Astrocyte of the cerebellum (primary cell): ENCODE data around the gene STING1.
"Not testable (repeated sequence)": the region's sequence is repeated elsewhere in the genome, so short reads cannot be mapped to it uniquely, and the experiment has no call there.

Experiments used
- DNase-seq: peaks from one replicate; pipeline ENCODE4 v3.0.0-alpha.2; 2011; ENCODE audit warnings: low read depth
- H3K4me3 ChIP-seq: 2 replicates; pipeline ENCODE4 v1.5.1; 2011; ENCODE audit warnings: mild to moderate bottlenecking, low read depth, low read length, moderate library complexity
- in situ Hi-C: cut with HindIII; loops from 2 replicates; pipeline ENCODE4 v1.10.0; 2017; ENCODE audit warnings: low sequenced_read_pairs
- TF ChIP-seq, protein P1 (sequence below): IDR thresholded peaks from 2 replicates; pipeline ENCODE4 v1.5.1; 2012; ENCODE audit warnings: low read length, low read depth, moderate library complexity, mild to moderate bottlenecking; ENCODE audit errors: missing control alignments

The STING1 gene

DNA sequence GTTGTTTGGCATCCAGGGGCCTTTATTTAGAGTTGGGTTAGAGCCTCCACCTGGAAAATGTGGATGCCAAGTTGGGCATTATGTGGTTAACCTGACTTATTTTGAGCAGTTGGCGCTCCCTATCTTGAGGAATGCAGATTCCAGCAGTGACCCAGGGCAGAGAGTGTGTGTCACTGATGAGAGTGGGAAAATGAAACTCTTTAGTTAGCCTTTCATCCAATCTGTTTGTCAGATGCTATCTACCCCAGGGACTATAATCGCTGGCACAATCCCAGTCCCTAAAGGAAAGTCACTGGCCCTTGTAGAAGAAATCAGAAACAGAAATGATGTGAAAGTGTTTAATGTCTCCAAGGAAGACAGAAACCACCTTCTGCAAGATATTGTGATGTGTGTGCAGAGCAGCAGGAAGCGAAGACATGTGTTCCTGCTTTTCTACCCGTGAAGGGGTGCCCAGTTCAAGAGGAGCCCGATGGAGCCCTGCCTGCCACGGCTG is 10.2 kb upstream of the STING1 start:
- no peak for DNase-seq
- TF ChIP-seq, protein P1, sequence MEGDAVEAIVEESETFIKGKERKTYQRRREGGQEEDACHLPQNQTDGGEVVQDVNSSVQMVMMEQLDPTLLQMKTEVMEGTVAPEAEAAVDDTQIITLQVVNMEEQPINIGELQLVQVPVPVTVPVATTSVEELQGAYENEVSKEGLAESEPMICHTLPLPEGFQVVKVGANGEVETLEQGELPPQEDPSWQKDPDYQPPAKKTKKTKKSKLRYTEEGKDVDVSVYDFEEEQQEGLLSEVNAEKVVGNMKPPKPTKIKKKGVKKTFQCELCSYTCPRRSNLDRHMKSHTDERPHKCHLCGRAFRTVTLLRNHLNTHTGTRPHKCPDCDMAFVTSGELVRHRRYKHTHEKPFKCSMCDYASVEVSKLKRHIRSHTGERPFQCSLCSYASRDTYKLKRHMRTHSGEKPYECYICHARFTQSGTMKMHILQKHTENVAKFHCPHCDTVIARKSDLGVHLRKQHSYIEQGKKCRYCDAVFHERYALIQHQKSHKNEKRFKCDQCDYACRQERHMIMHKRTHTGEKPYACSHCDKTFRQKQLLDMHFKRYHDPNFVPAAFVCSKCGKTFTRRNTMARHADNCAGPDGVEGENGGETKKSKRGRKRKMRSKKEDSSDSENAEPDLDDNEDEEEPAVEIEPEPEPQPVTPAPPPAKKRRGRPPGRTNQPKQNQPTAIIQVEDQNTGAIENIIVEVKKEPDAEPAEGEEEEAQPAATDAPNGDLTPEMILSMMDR: no peak

DNA sequence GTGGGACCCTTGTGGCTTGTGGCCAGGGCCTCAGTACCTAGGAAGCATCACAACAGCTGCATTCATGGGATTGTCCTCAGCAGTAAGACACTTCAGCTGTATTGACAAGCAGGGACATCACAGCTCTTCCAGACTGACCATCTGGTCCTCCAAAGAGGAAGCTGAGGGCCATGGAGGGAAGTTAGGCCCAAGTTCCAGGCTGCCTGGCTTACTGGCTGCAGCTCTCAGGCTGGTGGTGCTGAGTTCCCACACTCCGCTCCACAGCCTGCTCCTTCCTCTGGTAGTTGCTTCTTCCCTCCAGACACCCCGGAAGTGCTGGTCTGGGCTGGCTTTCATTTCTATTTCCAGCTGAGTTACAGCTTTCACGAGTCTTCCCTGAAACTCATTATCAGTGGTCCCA is 5.7 kb upstream of the STING1 start:
- TF ChIP-seq, protein P1: no peak
- in situ Hi-C loops: no loop called here
- DNase-seq: no peak
- no peak overlapping the region for H3K4me3 ChIP-seq

More for the DNA sequence above, 10.2 kb upstream of the STING1 start:
- in situ Hi-C loops: no loop called here
- no peak overlapping the region for H3K4me3 ChIP-seq

DNA sequence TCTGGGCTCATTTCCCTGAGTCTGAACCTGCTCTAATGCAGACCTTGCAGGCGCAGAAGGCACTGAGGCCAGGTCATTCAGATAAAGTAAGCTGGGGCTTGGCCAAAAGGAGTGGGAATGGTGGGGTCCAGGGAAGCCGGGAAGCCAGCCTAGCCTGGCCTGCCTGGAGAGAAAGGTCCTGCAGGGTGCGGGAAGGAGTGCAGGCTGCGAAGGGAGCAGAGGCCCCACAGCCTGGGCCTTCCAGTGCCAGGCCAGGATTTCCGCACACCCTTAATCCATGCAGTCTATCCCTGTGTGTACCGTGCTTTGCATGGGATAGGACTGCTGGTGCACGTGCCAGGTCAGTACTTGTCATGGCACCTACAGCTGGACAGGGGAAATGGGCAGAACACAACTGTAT is 3.6 kb upstream of the STING1 start:
- TF ChIP-seq, protein P1: no peak
- in situ Hi-C loops: no loop called here
- H3K4me3 ChIP-seq: no peak overlapping the region
- DNase-seq: no peak

DNA sequence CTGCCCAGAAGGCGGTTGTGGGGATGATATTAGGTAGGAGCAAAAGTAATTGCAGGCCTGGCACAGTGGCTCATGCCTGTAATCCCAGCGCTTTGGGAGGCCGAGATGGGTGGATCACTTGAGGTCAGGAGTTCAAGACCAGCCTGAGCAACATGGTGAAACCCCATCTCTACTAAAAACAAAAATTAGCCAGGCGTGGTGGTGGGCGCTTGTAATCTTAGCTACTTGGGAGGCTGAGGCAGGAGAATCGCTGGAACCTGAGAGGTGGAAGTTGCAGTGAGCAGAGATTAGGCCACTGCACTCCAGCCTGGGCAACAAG is 291 bp upstream of the STING1 start:
- DNase-seq, in situ Hi-C loops, H3K4me3 ChIP-seq: not testable (repeated sequence)

DNA sequence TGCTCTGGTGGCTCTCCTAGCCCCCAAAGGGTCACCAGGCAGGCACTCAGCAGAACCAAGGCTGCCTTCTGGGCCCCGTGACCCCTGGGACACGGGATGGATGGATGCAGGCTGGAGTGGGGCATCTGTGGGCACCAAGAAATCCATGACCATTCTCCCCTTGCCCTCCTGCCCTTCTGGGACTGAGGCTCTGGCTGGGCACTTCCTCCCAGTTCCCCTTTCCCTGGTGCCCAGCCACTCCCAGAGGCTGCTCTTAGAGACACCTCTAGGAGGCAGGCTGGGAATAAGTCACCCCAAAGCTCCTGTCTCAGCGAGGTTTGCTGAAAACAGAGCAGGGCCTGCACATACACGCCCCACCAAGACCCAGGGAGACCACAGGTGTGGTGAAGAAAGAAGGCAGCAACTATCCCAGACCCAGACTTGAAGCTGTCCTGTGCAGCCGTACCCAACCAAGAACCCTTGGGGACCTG is 943 bp downstream of the STING1 start:
- in situ Hi-C loops: no loop called here
- TF ChIP-seq, protein P1: peak; percentile 20
- no peak for DNase-seq
- H3K4me3 ChIP-seq: peak overlapping the region; percentile 44

DNA sequence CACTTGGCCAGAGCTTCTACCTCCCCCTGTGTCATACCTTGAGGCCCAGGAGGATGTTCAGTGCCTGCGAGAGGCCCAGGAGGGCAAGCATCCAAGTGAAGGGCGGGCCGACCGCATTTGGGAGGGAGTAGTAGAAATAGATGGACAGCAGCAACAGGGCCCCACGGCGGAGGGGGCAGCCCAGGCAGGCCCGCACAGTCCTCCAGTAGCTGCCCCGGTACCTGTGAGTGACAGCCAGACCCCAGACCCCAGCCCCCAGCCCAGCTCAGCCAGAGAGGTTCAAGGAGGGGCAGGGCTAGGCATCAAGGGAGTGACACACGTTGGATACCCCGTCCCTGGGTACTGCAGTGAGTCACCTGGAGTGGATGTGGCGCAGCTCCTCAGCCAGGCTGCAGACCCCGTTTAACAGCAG is 1.4 kb downstream of the STING1 start:
- TF ChIP-seq, protein P1: no peak
- in situ Hi-C loops: no loop called here
- peak overlapping the region; percentile 44 for H3K4me3 ChIP-seq
- DNase-seq: no peak

DNA sequence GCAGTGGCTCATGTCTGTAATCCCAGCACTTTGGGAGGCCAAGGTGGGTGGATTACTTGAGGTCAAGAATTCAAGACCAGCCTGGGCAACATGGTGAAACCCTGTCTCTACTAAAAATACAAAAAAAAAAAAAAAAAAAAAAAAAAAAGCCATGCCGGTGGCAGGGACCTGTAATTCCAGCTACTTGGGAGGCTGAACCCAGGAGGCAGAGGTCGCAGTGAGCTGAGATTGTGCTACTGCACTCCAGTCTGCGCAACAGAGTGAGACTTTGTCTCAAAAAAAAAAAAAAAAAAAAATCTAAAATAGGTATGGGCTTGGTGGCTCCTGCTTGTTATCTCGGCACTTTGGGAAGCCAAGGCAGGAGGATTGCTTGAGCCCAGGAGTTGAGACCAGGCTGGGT is 2.8 kb downstream of the STING1 start:
- DNase-seq, in situ Hi-C loops: not testable (repeated sequence)

DNA sequence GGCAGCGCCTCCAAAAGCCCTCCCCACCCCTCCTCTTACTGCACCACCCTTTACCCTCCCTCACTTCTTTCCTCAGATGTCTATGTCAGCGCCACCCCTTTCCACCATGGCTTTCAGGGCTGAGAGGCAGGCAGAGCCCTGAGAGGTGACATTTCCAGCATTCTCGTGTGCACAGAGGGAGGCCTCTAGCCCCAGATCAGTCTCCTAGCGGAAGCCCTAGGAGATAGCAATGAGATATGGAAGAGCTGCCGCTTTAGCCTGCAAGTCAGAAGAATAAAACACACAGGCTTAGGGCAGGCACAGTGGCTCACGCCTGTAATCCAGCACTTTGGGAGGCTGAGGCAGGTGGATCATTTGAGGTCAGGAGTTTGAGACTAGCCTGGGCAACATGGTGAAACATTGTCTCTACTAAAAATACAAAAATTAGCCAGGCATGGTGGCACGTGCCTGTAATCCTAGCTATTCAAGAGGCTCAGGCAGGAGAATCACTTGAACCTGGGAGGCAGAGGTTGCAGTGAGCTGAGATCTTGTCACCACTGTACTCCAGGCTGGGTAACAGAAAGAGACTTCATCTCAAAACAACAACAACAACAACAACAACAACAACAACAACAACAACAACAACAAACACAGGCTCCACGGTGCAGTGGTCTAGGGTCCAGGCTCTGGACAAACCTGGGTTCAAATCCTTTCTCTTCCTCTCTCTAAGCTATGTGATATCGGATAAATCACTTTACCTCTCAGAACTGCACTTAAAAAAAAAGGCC is 3.7 kb downstream of the STING1 start:
- DNase-seq, H3K4me3 ChIP-seq, in situ Hi-C loops: not testable (repeated sequence)

More for the DNA sequence above, 2.8 kb downstream of the STING1 start:
- not testable (repeated sequence) for H3K4me3 ChIP-seq
